AG04449 (cell line): ENCODE measurements around the gene DLX1.

Experiments used
- CTCF ChIA-PET: fragments of 350-600 bp; formaldehyde crosslinking; extraction: SDS; loops from one replicate; lab custom pipeline; 2021; ENCODE audit warnings: antibody characterized with exemption; lab: Yijun Ruan, JAX
- POLR2A ChIA-PET: fragments of 400-600, 350-600 bp; formaldehyde crosslinking; extraction: SDS; loops from one replicate; lab custom pipeline; 2020; ENCODE audit warnings: antibody characterized with exemption, inconsistent platforms; lab: Yijun Ruan, JAX
- DNase-seq: peaks from one replicate; pipeline ENCODE4 v3.0.0-alpha.2; 2010; ENCODE audit warnings: low read depth, low spot score
- H3K4me3 ChIP-seq: 2 replicates; pipeline ENCODE4 v1.5.1; 2011; ENCODE audit warnings: low read depth, mild to moderate bottlenecking, control low read depth, low read length
- TF ChIP-seq, protein P1 (sequence below): IDR thresholded peaks from one replicate; pipeline ENCODE4 v1.5.1; 2011; ENCODE audit warnings: mild to moderate bottlenecking, moderate library complexity, low read length, control low read depth, inconsistent platforms; ENCODE audit not compliant: insufficient read depth; ENCODE audit errors: missing control alignments

The DLX1 gene

DNA sequence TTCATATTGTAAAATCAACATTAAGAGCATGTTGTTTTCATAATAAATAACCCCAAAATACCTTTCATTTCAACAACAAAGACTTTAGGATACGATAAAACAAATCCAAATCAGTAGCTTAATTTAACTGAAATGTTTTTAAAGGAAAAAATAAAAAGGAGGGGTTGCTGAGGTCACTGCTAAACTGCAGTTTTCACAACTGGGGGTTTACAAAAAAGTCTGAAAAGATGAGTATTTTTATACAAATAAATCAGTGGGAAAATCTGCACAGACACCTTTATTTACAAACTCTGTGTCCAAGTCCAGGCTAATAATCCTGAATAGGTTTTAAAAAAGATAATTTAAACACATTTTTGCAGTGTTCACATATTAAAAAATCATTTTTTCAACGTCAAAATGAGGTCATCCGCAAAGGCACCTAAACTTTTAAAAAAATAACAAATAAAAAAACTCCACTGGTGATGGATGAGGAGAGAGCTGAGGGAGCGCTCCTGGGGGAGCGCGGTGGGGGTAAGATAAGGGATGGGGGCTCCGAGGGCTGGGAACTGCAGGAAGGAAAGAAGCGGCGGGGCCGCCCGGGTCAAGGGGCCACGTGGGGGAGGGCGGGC is 14.3 kb downstream of the DLX1 start:
- H3K4me3 ChIP-seq = peak overlapping the region; percentile 81
- CTCF ChIA-PET = interaction anchor here (0.8 to 2.3 kb wide), 11 partner anchors 12 to 401 kb away, joined by 3 to 10 read pairs (median 3); partner anchors contain the start of gene DLX1
- no peak for DNase-seq
- POLR2A ChIA-PET = interaction anchor here (1.3 to 5.0 kb wide), 2 partner anchors 14 to 387 kb away, joined by 3 to 76 read pairs; partner anchors contain the start of gene DLX1
- TF ChIP-seq, protein P1, sequence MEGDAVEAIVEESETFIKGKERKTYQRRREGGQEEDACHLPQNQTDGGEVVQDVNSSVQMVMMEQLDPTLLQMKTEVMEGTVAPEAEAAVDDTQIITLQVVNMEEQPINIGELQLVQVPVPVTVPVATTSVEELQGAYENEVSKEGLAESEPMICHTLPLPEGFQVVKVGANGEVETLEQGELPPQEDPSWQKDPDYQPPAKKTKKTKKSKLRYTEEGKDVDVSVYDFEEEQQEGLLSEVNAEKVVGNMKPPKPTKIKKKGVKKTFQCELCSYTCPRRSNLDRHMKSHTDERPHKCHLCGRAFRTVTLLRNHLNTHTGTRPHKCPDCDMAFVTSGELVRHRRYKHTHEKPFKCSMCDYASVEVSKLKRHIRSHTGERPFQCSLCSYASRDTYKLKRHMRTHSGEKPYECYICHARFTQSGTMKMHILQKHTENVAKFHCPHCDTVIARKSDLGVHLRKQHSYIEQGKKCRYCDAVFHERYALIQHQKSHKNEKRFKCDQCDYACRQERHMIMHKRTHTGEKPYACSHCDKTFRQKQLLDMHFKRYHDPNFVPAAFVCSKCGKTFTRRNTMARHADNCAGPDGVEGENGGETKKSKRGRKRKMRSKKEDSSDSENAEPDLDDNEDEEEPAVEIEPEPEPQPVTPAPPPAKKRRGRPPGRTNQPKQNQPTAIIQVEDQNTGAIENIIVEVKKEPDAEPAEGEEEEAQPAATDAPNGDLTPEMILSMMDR = no peak

DNA sequence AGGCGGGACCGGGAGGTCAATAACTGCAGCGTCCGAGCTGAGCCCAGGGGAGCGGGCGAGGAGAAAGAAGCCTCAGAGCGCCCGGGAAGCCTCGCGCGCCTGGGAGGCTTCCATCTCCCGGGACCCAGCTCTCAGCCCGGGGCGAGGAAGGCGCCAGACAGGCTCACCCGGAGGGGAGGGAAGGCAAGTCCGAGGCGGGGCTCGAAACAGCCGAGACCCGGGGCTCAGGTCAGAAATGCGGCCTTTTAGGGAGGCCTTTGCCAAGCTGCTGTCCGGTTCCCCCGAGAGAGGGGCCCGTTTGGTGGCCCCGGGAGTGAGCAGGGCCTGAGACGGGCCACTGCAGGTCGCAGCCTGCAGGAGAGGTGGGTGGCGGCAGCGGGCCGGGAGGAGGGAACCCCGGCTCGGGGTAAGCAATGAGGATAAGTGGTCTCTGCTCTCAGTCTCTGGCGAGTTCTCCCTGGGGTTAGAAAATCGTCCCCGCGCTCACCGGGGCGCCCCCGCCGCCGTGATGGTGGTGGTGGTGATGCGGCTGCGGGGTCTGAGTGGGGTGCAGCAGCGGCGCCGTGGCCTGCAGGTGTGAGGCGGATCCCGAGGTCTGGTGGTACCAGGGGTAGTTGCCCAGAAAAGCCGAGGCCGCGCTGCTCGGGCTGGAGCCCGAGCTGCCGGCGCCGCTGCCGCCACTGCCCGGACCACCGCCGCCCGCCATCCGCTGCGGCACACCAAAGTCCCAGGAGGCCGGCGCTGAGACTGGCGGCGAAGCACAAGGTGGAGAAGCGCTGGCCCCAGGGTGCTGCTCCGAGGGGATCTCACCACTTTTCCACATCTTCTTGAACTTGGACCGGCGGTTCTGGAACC is 15.0 kb downstream of the DLX1 start:
- no peak for DNase-seq
- POLR2A ChIA-PET = interaction anchor here (0.6 to 5.0 kb wide), 3 partner anchors 10 to 142 kb away, joined by 3 to 76 read pairs (median 3); partner anchors contain the start of gene DLX1

DNA sequence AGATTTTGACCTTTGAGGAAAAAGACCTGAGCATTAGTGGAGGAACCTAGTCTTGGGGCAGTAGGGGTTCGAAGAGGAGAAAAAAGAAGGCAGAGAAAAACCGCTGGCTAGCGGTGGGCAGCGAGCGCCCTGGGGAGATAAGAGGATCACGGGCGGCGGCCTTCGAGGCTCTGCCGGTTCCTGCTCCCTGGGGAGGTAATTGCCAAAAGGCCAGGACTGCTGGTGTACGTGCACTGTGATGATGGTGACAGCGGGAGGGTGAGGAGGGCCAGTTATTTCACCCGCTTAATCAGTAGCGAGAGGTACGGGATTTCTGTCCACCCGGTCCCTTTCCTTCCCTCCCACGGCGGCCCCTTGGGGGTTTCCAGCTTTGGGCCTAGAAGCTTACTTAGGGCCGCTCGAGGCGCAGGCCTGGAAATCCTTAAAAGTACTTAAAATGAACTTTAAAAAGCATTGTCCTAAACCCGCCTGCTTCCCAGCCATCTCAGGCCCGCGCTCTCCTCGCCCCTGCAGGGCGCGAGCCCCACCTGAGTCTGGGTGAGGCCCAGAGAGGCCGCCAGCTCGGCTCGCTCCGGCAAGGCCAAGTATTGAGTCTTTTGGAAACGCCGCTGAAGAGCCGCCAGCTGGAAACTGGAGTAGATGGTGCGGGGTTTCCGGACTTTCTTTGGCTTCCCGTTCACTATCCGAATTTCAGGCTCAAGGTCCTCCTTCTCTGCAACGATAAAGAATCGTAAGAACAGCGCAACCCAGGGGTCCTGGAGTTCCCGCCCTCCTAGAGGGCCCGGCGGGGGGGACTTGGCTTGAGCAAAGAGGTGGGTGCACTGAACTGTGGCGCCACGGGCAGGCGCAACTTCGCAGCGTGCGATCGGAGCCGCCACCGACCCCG is 15.9 kb downstream of the DLX1 start:
- DNase-seq = no peak
- H3K4me3 ChIP-seq = peak overlapping the region; percentile 81
- POLR2A ChIA-PET = interaction anchor here (0.6 to 5.0 kb wide), 6 partner anchors 9 to 393 kb away, joined by 3 to 76 read pairs (median 4); partner anchors contain the start of genes DLX1 and SLC25A12
- CTCF ChIA-PET = interaction anchor here (1.4 to 18.1 kb wide), 8 partner anchors 9 to 398 kb away, joined by 3 to 355 read pairs (median 15); no protein-coding TSS in a partner anchor
- TF ChIP-seq, protein P1 = peak; percentile 18

More for the DNA sequence above, 15.0 kb downstream of the DLX1 start:
- TF ChIP-seq, protein P1 = no peak
- CTCF ChIA-PET = interaction anchor here (1.0 to 18.1 kb wide), 8 partner anchors 13 to 402 kb away, joined by 3 to 355 read pairs (median 4); partner anchors contain the start of gene DLX1
- peak overlapping the region; percentile 81 for H3K4me3 ChIP-seq

DNA sequence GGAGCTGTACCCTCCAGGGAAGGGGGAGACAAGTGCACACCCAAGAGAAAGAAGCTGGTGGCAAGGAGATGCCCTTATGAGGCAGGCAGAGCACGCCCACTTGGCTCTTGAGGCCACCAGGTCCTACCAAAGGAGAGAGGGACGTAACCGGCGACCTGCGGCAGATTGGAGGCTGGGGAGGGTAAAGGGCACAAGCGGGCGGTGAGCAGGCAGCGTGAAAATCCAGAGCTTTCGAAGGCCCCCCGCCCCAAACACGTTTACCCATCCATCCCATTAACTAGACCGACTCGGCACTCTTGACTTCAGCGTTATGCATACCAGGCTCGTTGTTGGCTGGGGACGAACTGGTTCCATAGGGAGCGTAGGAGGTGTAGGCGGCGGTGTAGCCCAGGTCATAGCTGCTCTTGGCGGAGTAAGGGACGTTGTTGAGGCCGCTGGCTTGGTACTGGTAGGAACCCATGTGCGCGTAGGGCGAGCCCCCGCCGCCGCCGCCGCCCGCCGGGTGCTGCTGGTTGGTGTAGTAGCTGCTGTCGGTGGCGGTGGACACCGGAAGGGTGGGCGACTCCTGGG is 16.6 kb downstream of the DLX1 start:
- TF ChIP-seq, protein P1 = no peak
- ChIA-PET POLR2A (interaction anchor here (0.9 to 5.0 kb wide), 5 partner anchors 12 to 208 kb away, joined by 3 to 76 read pairs (median 4); partner anchors contain the start of genes DLX1 and SLC25A12), CTCF (interaction anchor here (1.2 to 18.1 kb wide), 11 partner anchors 10 to 399 kb away, joined by 3 to 355 read pairs (median 11); no protein-coding TSS in a partner anchor)
- H3K4me3 ChIP-seq = peak overlapping the region; percentile 81
- DNase-seq = no peak
